ENCODE results near the gene CFAP61.
A peak's percentile ranks its signal among the peaks of the same experiment; 100 is the strongest.

CFAP61 gene

GRCh38 chr20:20017844-20018185 lies 34.5 kb upstream of the CFAP61 start:
- H3K27ac ChIP-seq (ENCODE audit: low read length) = no peak overlapping the region

GRCh38 chr20:20018366-20018765 lies 34.0 kb upstream of the CFAP61 start:
- Histone ChIP-seq H3K36me3 (ENCODE audit: control insufficient read depth, insufficient read depth, low read length) (0 out of 2 replicates have a peak, but pooled peaks cover 2% of the 10 kb centered on the region), H3K27me3 (ENCODE audit: control insufficient read depth, insufficient read depth, low read length) (no peaks in the 10 kb centered on the region), H3K4me3 (ENCODE audit: low read length) (no peak overlapping the region), H3K27ac (ENCODE audit: low read length) (no peak overlapping the region), H3K9me3 (ENCODE audit: control insufficient read depth, insufficient read depth, low read length) (no peaks in the 10 kb centered on the region), H3K4me1 (ENCODE audit: control insufficient read depth, insufficient read depth, low read length) (0 out of 2 replicates have a peak, but pooled peaks cover 3% of the 10 kb centered on the region)
- no peak for DNase-seq (ENCODE audit: low read depth, low spot score)
- WGBS (ENCODE audit: insufficient coverage, insufficient read length) = no CpG with 5 or more reads among the region's 8 CpGs

More at GRCh38 chr20:20017844-20018185, 34.5 kb upstream of the CFAP61 start:
- Histone ChIP-seq H3K27me3 (ENCODE audit: control insufficient read depth, insufficient read depth, low read length) (no peaks in the 10 kb centered on the region), H3K4me3 (ENCODE audit: low read length) (peak overlapping the region; percentile 57), H3K36me3 (ENCODE audit: control insufficient read depth, insufficient read depth, low read length) (0 out of 2 replicates have a peak, but pooled peaks cover 2% of the 10 kb centered on the region), H3K4me1 (ENCODE audit: control insufficient read depth, insufficient read depth, low read length) (0 out of 2 replicates have a peak, but pooled peaks cover 3% of the 10 kb centered on the region), H3K9me3 (ENCODE audit: control insufficient read depth, insufficient read depth, low read length) (no peaks in the 10 kb centered on the region)
- WGBS (ENCODE audit: insufficient coverage, insufficient read length) = no CpG with 5 or more reads among the region's 17 CpGs
- no peak for DNase-seq (ENCODE audit: low read depth, low spot score)

- DNase-seq (ENCODE audit: low read depth, low spot score) = no peak
- Histone ChIP-seq H3K4me1 (ENCODE audit: control insufficient read depth, insufficient read depth, low read length) (0 out of 2 replicates have a peak, but pooled peaks cover 3% of the 10 kb centered on the region), H3K27ac (ENCODE audit: low read length) (no peak overlapping the region), H3K36me3 (ENCODE audit: control insufficient read depth, insufficient read depth, low read length) (0 out of 2 replicates have a peak, but pooled peaks cover 2% of the 10 kb centered on the region), H3K4me3 (ENCODE audit: low read length) (no peak overlapping the region), H3K27me3 (ENCODE audit: control insufficient read depth, insufficient read depth, low read length) (no peaks in the 10 kb centered on the region), H3K9me3 (ENCODE audit: control insufficient read depth, insufficient read depth, low read length) (no peaks in the 10 kb centered on the region)
- WGBS (ENCODE audit: insufficient coverage, insufficient read length) = no CpG with 5 or more reads among the region's 2 CpGs
Measured at GRCh38 chr20:20019123-20019522, 33.2 kb upstream of the CFAP61 start.

GRCh38 chr20:20020908-20021307 lies 31.4 kb upstream of the CFAP61 start:
- no peaks in the 10 kb centered on the region for H3K27me3 ChIP-seq (ENCODE audit: control insufficient read depth, insufficient read depth, low read length)
- H3K36me3 ChIP-seq (ENCODE audit: control insufficient read depth, insufficient read depth, low read length) = 0 out of 2 replicates have a peak, but pooled peaks cover 2% of the 10 kb centered on the region
- 0 out of 2 replicates have a peak, but pooled peaks cover 3% of the 10 kb centered on the region for H3K4me1 ChIP-seq (ENCODE audit: control insufficient read depth, insufficient read depth, low read length)
- H3K27ac ChIP-seq (ENCODE audit: low read length) = no peak overlapping the region
- H3K9me3 ChIP-seq (ENCODE audit: control insufficient read depth, insufficient read depth, low read length) = no peaks in the 10 kb centered on the region
- no CpG with 5 or more reads among the region's 11 CpGs for whole genome bisulfite sequencing (ENCODE audit: insufficient coverage, insufficient read length)
- DNase-seq (ENCODE audit: low read depth, low spot score) = no peak
- H3K4me3 ChIP-seq (ENCODE audit: low read length) = no peak overlapping the region

- Histone ChIP-seq H3K27me3 (ENCODE audit: control insufficient read depth, insufficient read depth, low read length) (no peaks in the 10 kb centered on the region), H3K4me1 (ENCODE audit: control insufficient read depth, insufficient read depth, low read length) (0 out of 2 replicates have a peak, but pooled peaks cover 3% of the 10 kb centered on the region), H3K27ac (ENCODE audit: low read length) (no peak overlapping the region), H3K4me3 (ENCODE audit: low read length) (no peak overlapping the region), H3K36me3 (ENCODE audit: control insufficient read depth, insufficient read depth, low read length) (peaks cover 4% of the 10 kb centered on the region; the same call in 1 of the 2 replicates), H3K9me3 (ENCODE audit: control insufficient read depth, insufficient read depth, low read length) (no peaks in the 10 kb centered on the region)
- WGBS (ENCODE audit: insufficient coverage, insufficient read length) = no CpG with 5 or more reads among the region's 7 CpGs
- no peak for DNase-seq (ENCODE audit: low read depth, low spot score)
Measured at GRCh38 chr20:20021835-20022234, 30.5 kb upstream of the CFAP61 start.

GRCh38 chr20:20022498-20022897 lies 29.8 kb upstream of the CFAP61 start:
- Histone ChIP-seq H3K27me3 (ENCODE audit: control insufficient read depth, insufficient read depth, low read length) (no peaks in the 10 kb centered on the region), H3K9me3 (ENCODE audit: control insufficient read depth, insufficient read depth, low read length) (no peaks in the 10 kb centered on the region), H3K27ac (ENCODE audit: low read length) (no peak overlapping the region), H3K4me3 (ENCODE audit: low read length) (no peak overlapping the region), H3K4me1 (ENCODE audit: control insufficient read depth, insufficient read depth, low read length) (0 out of 2 replicates have a peak, but pooled peaks cover 3% of the 10 kb centered on the region), H3K36me3 (ENCODE audit: control insufficient read depth, insufficient read depth, low read length) (peaks cover 6% of the 10 kb centered on the region; the same call in 1 of the 2 replicates)
- no peak for DNase-seq (ENCODE audit: low read depth, low spot score)

- no CpG with 5 or more reads among the region's 3 CpGs for WGBS (ENCODE audit: insufficient coverage, insufficient read length)
- Histone ChIP-seq H3K4me1 (ENCODE audit: control insufficient read depth, insufficient read depth, low read length) (no peaks in the 10 kb centered on the region), H3K4me3 (ENCODE audit: low read length) (no peak overlapping the region), H3K27me3 (ENCODE audit: control insufficient read depth, insufficient read depth, low read length) (no peaks in the 10 kb centered on the region), H3K9me3 (ENCODE audit: control insufficient read depth, insufficient read depth, low read length) (no peaks in the 10 kb centered on the region), H3K27ac (ENCODE audit: low read length) (no peak overlapping the region), H3K36me3 (ENCODE audit: control insufficient read depth, insufficient read depth, low read length) (peaks cover 4% of the 10 kb centered on the region; the same call in 1 of the 2 replicates)
- no peak for DNase-seq (ENCODE audit: low read depth, low spot score)
Measured at GRCh38 chr20:20023395-20023794, 28.9 kb upstream of the CFAP61 start.

GRCh38 chr20:20024942-20025341 lies 27.4 kb upstream of the CFAP61 start:
- Histone ChIP-seq H3K4me3 (ENCODE audit: low read length) (no peak overlapping the region), H3K36me3 (ENCODE audit: control insufficient read depth, insufficient read depth, low read length) (peaks cover 4% of the 10 kb centered on the region; the same call in 1 of the 2 replicates), H3K4me1 (ENCODE audit: control insufficient read depth, insufficient read depth, low read length) (no peaks in the 10 kb centered on the region), H3K27me3 (ENCODE audit: control insufficient read depth, insufficient read depth, low read length) (no peaks in the 10 kb centered on the region), H3K27ac (ENCODE audit: low read length) (no peak overlapping the region), H3K9me3 (ENCODE audit: control insufficient read depth, insufficient read depth, low read length) (no peaks in the 10 kb centered on the region)
- no peak for DNase-seq (ENCODE audit: low read depth, low spot score)

- Histone ChIP-seq H3K36me3 (ENCODE audit: control insufficient read depth, insufficient read depth, low read length) (peaks cover 4% of the 10 kb centered on the region; the same call in 1 of the 2 replicates), H3K4me3 (ENCODE audit: low read length) (no peak overlapping the region), H3K9me3 (ENCODE audit: control insufficient read depth, insufficient read depth, low read length) (no peaks in the 10 kb centered on the region), H3K27me3 (ENCODE audit: control insufficient read depth, insufficient read depth, low read length) (no peaks in the 10 kb centered on the region), H3K27ac (ENCODE audit: low read length) (no peak overlapping the region), H3K4me1 (ENCODE audit: control insufficient read depth, insufficient read depth, low read length) (no peaks in the 10 kb centered on the region)
- DNase-seq (ENCODE audit: low read depth, low spot score) = no peak
- WGBS (ENCODE audit: insufficient coverage, insufficient read length) = no CpG with 5 or more reads among the region's 2 CpGs
Measured at GRCh38 chr20:20027284-20027683, 25.0 kb upstream of the CFAP61 start.

- no peak for DNase-seq (ENCODE audit: low read depth, low spot score)
- no CpG with 5 or more reads among the region's 5 CpGs for WGBS (ENCODE audit: insufficient coverage, insufficient read length)
- Histone ChIP-seq H3K9me3 (ENCODE audit: control insufficient read depth, insufficient read depth, low read length) (no peaks in the 10 kb centered on the region), H3K4me3 (ENCODE audit: low read length) (no peak overlapping the region), H3K27ac (ENCODE audit: low read length) (no peak overlapping the region), H3K36me3 (ENCODE audit: control insufficient read depth, insufficient read depth, low read length) (peaks cover 5% of the 10 kb centered on the region; the same call in 1 of the 2 replicates), H3K4me1 (ENCODE audit: control insufficient read depth, insufficient read depth, low read length) (no peaks in the 10 kb centered on the region), H3K27me3 (ENCODE audit: control insufficient read depth, insufficient read depth, low read length) (no peaks in the 10 kb centered on the region)
Measured at GRCh38 chr20:20031790-20032189, 20.5 kb upstream of the CFAP61 start.

- H3K27me3 ChIP-seq (ENCODE audit: control insufficient read depth, insufficient read depth, low read length) = no peaks in the 10 kb centered on the region
- H3K4me1 ChIP-seq (ENCODE audit: control insufficient read depth, insufficient read depth, low read length) = no peaks in the 10 kb centered on the region
- H3K9me3 ChIP-seq (ENCODE audit: control insufficient read depth, insufficient read depth, low read length) = no peaks in the 10 kb centered on the region
- H3K27ac ChIP-seq (ENCODE audit: low read length) = no peak overlapping the region
- peaks cover 13% of the 10 kb centered on the region; the same call in 1 of the 2 replicates for H3K36me3 ChIP-seq (ENCODE audit: control insufficient read depth, insufficient read depth, low read length)
- no peak overlapping the region for H3K4me3 ChIP-seq (ENCODE audit: low read length)
- WGBS (ENCODE audit: insufficient coverage, insufficient read length) = no CpG with 5 or more reads among the region's 4 CpGs
- DNase-seq (ENCODE audit: low read depth, low spot score) = no peak
Measured at GRCh38 chr20:20034486-20034885, 17.8 kb upstream of the CFAP61 start.
